Activated CD4-positive, alpha-beta T cell treated with anti-CD3 and anti-CD28 coated beads, Interleukin-10, Interleukin-2, amounts not matched to agents 100 ng/mL and 50 ng/mL, durations not matched to agents 16 hours and 8 hours (primary cell): Measurements from ENCODE around the gene BRDT.
"Not testable (repeated sequence)": the region's sequence is repeated elsewhere in the genome, so short reads cannot be mapped to it uniquely, and the experiment has no call there.

Experiments
- DNase-seq: peaks from one replicate; pipeline ENCODE4 v3.0.0-alpha.2; 2020

BRDT gene

GRCh38 chr1:91997607-91998195, 48.5 kb downstream of the BRDT start:
- DNase-seq = peak; percentile 52

- DNase-seq = no peak
Observed at GRCh38 chr1:92004129-92004528, 54.9 kb downstream of the BRDT start.

- DNase-seq = no peak
Observed at GRCh38 chr1:92013923-92014322, 64.7 kb downstream of the BRDT start.

- peak; percentile 5 for DNase-seq
Observed at GRCh38 chr1:92016720-92017316, 67.6 kb downstream of the BRDT start.

- DNase-seq = no peak
Observed at GRCh38 chr1:92017656-92018055, 68.5 kb downstream of the BRDT start.

GRCh38 chr1:92026042-92026441, 76.8 kb downstream of the BRDT start:
- DNase-seq = not testable (repeated sequence)

- no peak for DNase-seq
Observed at GRCh38 chr1:92026806-92027205, 77.6 kb downstream of the BRDT start.

GRCh38 chr1:92029241-92029922, 80.2 kb downstream of the BRDT start:
- no peak for DNase-seq

GRCh38 chr1:92030656-92031107, 81.5 kb downstream of the BRDT start:
- DNase-seq = peak; percentile 8

GRCh38 chr1:92031281-92032110, 82.3 kb downstream of the BRDT start:
- DNase-seq = no peak

GRCh38 chr1:92037400-92037799, 88.2 kb downstream of the BRDT start:
- DNase-seq = no peak

- DNase-seq = no peak
Observed at GRCh38 chr1:92038695-92039346, 89.6 kb downstream of the BRDT start.

- DNase-seq = no peak
Observed at GRCh38 chr1:92040971-92041370, 91.8 kb downstream of the BRDT start.

GRCh38 chr1:92043621-92044020, 94.4 kb downstream of the BRDT start:
- no peak for DNase-seq

GRCh38 chr1:92045766-92046495, 96.7 kb downstream of the BRDT start:
- no peak for DNase-seq

- no peak for DNase-seq
Observed at GRCh38 chr1:92051948-92052347, 102.7 kb downstream of the BRDT start.
